A673 (cell line): ENCODE results near the gene TRIM32. TPM values are rescaled to one million over a fixed set of nuclear protein-coding genes. Genes with fewer than 3 reads are reported as not detected.

ENCODE experiments used
- BruUV-seq: library from RNA; stranded (reverse); fragments of 400-500 nt; replicated peaks from 2 replicates; lab custom pipeline; 2021; lab: Mats Ljungman, UMichigan
- CTCF ChIA-PET: fragments of 300-600 bp; sonication (Branson Sonifier 250); formaldehyde crosslinking; loops from one replicate; lab custom pipeline; 2022; ENCODE audit warnings: antibody characterized with exemption; lab: Charles Lee
- POLR2A ChIA-PET: fragments of 300-600 bp; sonication (Branson Sonifier 250); formaldehyde crosslinking; loops from one replicate; lab custom pipeline; 2022; ENCODE audit warnings: antibody characterized with exemption; ENCODE audit not compliant: low non-redundant PET; lab: Charles Lee
- DNase-seq: peaks from one replicate; pipeline ENCODE4 v3.0.0-alpha.2; 2015; ENCODE audit warnings: low spot score
- H3K27ac ChIP-seq: fragments of 200-600 bp; sonication (generic); 2 replicates; pipeline ENCODE4 v1.5.1; 2016; ENCODE audit warnings: mixed run types, low read depth, mild to moderate bottlenecking, mixed read lengths, antibody characterized with exemption, low read length; ENCODE audit not compliant: poor library complexity, severe bottlenecking
- H3K27me3 ChIP-seq: fragments of 200-600 bp; sonication (generic); replicated peaks from 2 replicates; pipeline ENCODE4 v1.6.1; 2017; ENCODE audit warnings: mixed run types, low read depth, mild to moderate bottlenecking, mixed read lengths, antibody characterized with exemption, low read length; ENCODE audit not compliant: insufficient read depth, poor library complexity
- H3K36me3 ChIP-seq: fragments of 200-600 bp; sonication (generic); 2 replicates; pipeline ENCODE4 v1.6.1; 2016; ENCODE audit warnings: mixed run types, mild to moderate bottlenecking, mixed read lengths, antibody characterized with exemption, low read length; ENCODE audit not compliant: insufficient read depth, poor library complexity, severe bottlenecking
- H3K4me1 ChIP-seq: fragments of 200-600 bp; sonication (generic); 2 replicates; pipeline ENCODE4 v1.6.1; 2017; ENCODE audit warnings: mixed run types, mild to moderate bottlenecking, mixed read lengths, antibody characterized with exemption, low read length; ENCODE audit not compliant: insufficient read depth, poor library complexity, severe bottlenecking
- H3K4me3 ChIP-seq: fragments of 200-600 bp; sonication (generic); 2 replicates; pipeline ENCODE4 v1.5.1; 2016; ENCODE audit warnings: low read depth, mixed run types, mild to moderate bottlenecking, mixed read lengths, low read length; ENCODE audit not compliant: poor library complexity, severe bottlenecking
- H3K9me3 ChIP-seq: fragments of 200-600 bp; sonication (generic); 2 replicates; pipeline ENCODE4 v1.6.1; 2016; ENCODE audit warnings: mixed run types, low read depth, mild to moderate bottlenecking, mixed read lengths, antibody characterized with exemption, low read length; ENCODE audit not compliant: poor library complexity, severe bottlenecking
- EZH2 ChIP-seq: fragments of 200-600 bp; sonication (generic); IDR thresholded peaks from 2 replicates; pipeline ENCODE4 v1.6.1; 2017; ENCODE audit warnings: borderline replicate concordance, low read depth, mild to moderate bottlenecking, mixed read lengths, antibody characterized with exemption, low read length; ENCODE audit not compliant: poor library complexity, severe bottlenecking
- intact Hi-C: fragments of 100-400 bp; cut with micrococcal nuclease; formaldehyde crosslinking; loops from one replicate; pipeline ENCODE4 v1.10.0; 2022; ENCODE audit not compliant: unreplicated experiment
- total RNA-seq: library from RNA; stranded (reverse); gene quantifications from 2 replicates; pipeline ENCODE4 v1.2.3, GENCODE V29; 2021
- TF ChIP-seq, protein P1 (sequence below): fragments of 300-800, 200-600 bp; sonication (generic); conservative IDR thresholded peaks from 2 replicates; pipeline ENCODE4 v1.5.1; 2017; ENCODE audit warnings: low read depth, mild to moderate bottlenecking, antibody characterized with exemption, low read length, moderate library complexity, mixed read lengths

The TRIM32 gene
- total RNA-seq, 1 experiment from 2014 or later = 28.9 TPM

DNA sequence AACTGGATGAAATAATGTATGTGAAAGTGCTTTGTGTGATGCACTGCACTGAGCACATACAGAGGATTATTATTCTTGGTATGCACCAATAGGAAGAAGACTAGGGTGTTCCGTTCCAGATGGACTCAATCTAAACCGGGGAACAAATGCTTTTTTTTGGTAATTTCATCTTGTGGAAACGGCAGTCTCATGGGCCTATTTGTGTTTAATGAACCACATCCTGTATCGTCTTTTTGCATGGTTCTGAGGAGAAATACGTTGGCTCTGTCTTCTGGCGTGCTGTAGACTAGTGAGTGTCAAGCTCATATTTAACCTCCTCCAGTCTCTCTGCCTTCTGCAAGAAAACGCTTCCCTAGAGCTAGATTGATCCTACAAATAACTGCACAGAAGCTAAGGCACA is 30.0 kb downstream of the TRIM32 start:
- Histone ChIP-seq H3K27me3 (no peaks in the 10 kb centered on the region), H3K36me3 (no peaks in the 10 kb centered on the region), H3K4me1 (no peaks in the 10 kb centered on the region), H3K4me3 (no peak overlapping the region), H3K27ac (no peak overlapping the region), H3K9me3 (no peaks in the 10 kb centered on the region)
- BruUV-seq = no TSS peak
- intact Hi-C loops = no loop called here
- TF ChIP-seq, protein P1, sequence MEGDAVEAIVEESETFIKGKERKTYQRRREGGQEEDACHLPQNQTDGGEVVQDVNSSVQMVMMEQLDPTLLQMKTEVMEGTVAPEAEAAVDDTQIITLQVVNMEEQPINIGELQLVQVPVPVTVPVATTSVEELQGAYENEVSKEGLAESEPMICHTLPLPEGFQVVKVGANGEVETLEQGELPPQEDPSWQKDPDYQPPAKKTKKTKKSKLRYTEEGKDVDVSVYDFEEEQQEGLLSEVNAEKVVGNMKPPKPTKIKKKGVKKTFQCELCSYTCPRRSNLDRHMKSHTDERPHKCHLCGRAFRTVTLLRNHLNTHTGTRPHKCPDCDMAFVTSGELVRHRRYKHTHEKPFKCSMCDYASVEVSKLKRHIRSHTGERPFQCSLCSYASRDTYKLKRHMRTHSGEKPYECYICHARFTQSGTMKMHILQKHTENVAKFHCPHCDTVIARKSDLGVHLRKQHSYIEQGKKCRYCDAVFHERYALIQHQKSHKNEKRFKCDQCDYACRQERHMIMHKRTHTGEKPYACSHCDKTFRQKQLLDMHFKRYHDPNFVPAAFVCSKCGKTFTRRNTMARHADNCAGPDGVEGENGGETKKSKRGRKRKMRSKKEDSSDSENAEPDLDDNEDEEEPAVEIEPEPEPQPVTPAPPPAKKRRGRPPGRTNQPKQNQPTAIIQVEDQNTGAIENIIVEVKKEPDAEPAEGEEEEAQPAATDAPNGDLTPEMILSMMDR = no peak
- TF ChIP-seq EZH2 = no peak
- peak; percentile 67 for DNase-seq
- ChIA-PET POLR2A (no interaction called here), CTCF (no interaction called here)

DNA sequence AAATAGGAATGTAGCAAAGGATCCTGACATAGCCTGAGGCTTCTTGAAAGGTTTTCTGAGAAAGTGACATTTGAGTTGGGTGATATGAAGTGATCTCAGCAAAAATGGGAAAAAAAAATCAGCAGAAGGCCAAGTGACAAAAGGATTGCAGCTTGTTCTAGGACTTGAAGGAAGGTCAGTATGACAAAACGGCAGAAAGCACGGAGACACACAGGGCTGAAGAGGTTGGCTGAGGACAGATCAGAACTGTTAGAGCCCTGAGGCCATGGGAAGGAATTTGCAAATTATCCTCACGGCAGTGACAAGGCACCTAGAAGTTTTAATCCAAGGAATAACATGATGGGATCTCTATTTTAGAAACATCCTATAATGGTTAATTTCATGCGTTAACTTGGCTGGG is 31.0 kb downstream of the TRIM32 start:
- DNase-seq = no peak
- no peak overlapping the region for H3K27ac ChIP-seq
- TF ChIP-seq EZH2 = no peak
- TF ChIP-seq, protein P1 = no peak
- no TSS peak for BruUV-seq
- ChIA-PET CTCF (no interaction called here), POLR2A (no interaction called here)
- H3K36me3 ChIP-seq = no peaks in the 10 kb centered on the region
- intact Hi-C loops = no loop called here
- H3K4me1 ChIP-seq = no peaks in the 10 kb centered on the region
- no peak overlapping the region for H3K4me3 ChIP-seq
- no peaks in the 10 kb centered on the region for H3K27me3 ChIP-seq
- H3K9me3 ChIP-seq = no peaks in the 10 kb centered on the region

DNA sequence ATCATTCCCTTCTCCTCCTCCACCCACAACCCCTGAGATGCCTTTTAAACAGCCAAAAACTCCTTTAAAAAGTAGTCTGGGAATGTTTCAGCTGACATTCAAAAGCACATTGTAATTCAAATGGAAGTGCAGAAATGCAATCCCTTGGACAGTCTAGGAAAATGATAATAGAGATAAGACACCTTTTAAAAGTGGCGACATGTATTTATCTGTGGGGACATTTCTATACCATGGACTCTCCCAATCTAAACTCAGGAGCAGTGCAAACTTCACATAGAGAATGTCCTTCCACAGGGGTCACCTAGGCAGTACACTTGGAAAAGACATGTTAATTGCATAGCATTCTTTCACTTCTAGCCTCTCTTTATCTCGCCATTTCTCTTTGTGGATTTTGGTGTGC is 33.0 kb downstream of the TRIM32 start:
- Histone ChIP-seq H3K9me3 (no peaks in the 10 kb centered on the region), H3K27me3 (no peaks in the 10 kb centered on the region), H3K4me3 (no peak overlapping the region), H3K4me1 (no peaks in the 10 kb centered on the region), H3K27ac (no peak overlapping the region), H3K36me3 (no peaks in the 10 kb centered on the region)
- no peak for DNase-seq
- no TSS peak for BruUV-seq
- intact Hi-C loops = no loop called here
- CTCF ChIA-PET = no interaction called here
- TF ChIP-seq, protein P1 = no peak
- TF ChIP-seq EZH2 = no peak
- POLR2A ChIA-PET = no interaction called here
